ENCODE data around the gene CDC42BPG. TPM values are rescaled to one million over a fixed set of nuclear protein-coding genes. Genes with fewer than 3 reads are reported as not detected.

Gene CDC42BPG, protein sequence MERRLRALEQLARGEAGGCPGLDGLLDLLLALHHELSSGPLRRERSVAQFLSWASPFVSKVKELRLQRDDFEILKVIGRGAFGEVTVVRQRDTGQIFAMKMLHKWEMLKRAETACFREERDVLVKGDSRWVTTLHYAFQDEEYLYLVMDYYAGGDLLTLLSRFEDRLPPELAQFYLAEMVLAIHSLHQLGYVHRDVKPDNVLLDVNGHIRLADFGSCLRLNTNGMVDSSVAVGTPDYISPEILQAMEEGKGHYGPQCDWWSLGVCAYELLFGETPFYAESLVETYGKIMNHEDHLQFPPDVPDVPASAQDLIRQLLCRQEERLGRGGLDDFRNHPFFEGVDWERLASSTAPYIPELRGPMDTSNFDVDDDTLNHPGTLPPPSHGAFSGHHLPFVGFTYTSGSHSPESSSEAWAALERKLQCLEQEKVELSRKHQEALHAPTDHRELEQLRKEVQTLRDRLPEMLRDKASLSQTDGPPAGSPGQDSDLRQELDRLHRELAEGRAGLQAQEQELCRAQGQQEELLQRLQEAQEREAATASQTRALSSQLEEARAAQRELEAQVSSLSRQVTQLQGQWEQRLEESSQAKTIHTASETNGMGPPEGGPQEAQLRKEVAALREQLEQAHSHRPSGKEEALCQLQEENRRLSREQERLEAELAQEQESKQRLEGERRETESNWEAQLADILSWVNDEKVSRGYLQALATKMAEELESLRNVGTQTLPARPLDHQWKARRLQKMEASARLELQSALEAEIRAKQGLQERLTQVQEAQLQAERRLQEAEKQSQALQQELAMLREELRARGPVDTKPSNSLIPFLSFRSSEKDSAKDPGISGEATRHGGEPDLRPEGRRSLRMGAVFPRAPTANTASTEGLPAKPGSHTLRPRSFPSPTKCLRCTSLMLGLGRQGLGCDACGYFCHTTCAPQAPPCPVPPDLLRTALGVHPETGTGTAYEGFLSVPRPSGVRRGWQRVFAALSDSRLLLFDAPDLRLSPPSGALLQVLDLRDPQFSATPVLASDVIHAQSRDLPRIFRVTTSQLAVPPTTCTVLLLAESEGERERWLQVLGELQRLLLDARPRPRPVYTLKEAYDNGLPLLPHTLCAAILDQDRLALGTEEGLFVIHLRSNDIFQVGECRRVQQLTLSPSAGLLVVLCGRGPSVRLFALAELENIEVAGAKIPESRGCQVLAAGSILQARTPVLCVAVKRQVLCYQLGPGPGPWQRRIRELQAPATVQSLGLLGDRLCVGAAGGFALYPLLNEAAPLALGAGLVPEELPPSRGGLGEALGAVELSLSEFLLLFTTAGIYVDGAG (N-terminal part only)
- 0.62 and 2.0 TPM in 2 replicates for total RNA-seq
- polyA plus RNA-seq (2012) = 0.61 TPM

DNA sequence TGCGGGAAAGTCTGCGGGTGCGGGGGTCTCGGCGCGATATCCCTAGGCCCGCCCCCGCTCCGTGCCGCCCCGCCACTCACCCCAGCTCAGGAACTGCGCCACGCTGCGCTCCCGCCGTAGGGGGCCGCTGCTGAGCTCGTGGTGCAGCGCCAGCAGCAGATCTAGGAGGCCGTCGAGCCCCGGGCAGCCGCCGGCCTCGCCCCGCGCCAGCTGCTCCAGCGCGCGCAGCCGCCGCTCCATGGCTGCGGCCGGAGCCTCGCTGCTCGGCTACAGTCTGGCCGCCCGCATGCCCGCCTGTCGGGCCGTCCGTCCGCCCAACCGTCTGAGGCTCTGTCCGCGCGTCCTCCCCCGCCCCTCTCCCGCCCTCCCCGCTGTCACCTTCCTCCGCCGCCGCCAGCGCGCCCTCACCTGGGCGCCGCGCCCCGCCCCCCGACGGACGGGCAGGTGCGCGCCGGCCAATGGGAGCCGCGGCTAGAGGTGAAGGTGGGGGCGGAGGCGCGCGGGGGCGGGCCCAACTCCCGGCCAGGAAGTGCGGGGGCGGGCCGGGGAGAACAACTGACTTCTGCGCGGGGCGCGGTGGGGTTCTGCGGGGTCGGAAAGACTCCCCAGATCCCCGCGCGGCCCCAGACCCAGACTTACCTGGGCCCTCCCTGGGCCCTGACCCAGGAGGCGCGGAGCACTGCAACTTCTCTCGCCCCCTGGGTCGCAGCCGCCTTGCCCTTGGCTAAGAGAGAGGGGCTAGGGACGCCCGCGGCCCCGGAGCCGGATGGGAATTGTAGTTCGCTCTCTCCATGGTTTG lies at the start of gene CDC42BPG:
CDC42BPG (minus strand) TSS at position 324 of the 799 bp plus-strand sequence; CDS start at position 240, 84 bp downstream.
- DNase-seq (ENCODE audit: low read depth) = peak; percentile 79

DNA sequence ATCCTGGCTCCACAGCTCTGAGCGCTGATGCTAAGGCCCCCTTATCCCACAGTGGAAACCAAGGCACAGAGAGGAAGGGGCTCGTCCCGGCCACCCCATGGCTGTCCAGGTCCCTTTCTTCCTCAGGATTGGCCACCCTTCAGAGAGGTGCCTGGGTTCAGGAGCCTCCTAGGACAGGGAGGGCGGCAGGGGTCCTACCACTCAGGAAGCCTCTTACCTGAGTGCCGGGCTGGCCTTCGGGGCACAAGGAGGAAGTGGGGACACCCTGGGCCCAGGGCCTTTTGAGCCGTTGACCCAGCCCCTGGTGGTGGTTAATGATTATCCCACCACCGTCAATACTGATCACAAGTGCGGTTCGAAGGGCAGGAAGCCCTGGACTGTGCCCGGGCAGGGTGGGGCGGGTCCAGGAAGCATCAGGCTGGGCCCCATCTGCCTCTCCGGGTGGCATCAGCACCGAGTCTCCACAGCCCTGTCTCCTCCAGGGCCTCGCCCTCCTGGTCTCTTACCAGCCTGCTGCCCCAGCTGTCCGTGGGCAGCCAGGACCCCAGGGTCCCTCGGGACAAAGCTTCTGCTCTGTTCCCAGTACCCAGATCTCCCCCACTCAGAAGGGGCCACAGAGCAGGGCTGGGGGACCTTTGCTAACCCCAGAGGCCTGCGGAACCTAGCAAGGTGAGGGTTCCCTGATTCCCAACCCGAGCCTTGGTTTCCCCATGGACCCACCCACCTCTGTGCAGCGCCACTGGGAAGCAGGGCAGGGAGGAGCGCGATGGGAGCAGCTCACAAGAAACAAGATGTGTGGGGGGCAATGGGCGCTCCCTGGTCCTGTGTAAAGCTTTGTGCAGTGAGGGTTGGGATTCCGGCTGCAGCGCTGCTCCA lies 49.0 kb upstream of the CDC42BPG start:
- peak; percentile 49 for DNase-seq (ENCODE audit: low read depth)

DNA sequence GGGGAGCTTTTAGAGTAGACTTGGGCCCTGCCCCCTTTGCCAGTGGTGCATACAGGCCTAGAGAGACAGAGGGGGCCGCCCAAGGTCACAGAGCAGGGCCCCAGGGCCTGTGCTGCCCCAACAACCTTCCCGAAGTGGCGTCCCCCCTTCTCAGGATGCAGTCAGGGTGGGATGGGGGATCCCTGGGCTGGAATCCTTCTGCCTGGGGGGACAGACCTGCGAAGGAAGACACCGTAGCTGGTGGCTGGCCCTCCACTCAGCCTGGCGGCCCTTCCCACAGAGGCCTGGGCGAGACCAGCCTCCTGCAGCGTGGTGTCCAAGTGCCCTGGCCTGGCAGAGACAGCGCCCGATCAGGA lies 48.4 kb upstream of the CDC42BPG start:
- no peak for DNase-seq (ENCODE audit: low read depth)

DNA sequence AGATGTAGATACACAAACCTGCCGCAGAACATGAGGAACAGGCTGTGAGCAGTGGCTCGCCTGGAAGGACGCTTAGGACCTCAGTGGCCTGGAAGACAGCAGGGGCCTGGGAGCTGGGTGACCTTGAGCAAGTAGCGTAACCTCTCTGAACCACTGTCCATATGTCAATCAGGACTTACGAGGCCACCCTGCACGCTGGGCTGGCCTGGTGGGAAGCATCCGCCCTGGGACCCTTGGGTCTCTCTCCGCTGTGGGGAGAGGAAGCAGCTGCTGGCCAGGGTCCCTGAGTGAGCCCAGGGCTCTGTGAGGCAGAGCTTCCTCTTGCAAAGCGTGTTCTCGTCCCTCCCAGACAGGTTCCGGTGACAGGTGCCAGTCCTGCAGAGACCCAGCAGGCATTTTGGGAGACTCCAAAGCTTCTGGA lies 48.0 kb upstream of the CDC42BPG start:
- DNase-seq (ENCODE audit: low read depth) = no peak

DNA sequence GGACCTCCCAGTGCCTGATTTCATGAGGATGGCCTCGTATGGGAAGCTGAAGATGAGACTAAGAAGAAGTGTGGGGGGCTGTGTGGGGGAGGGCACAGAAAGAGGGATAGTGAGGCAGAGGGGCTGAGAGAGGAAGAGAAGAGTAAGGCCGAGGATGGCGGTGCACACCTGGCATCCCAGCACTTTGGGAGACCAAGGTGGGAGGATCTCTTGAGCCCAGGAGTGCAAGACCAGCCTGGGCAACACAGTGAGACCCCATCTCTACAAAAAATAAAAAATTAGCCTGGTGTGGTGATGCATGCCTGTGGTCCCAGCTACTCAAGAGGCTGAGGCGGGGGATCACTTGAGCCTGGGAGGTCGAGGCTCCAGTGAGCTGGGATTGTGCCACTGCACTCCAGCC lies 47.4 kb upstream of the CDC42BPG start:
- no peak for DNase-seq (ENCODE audit: low read depth)

DNA sequence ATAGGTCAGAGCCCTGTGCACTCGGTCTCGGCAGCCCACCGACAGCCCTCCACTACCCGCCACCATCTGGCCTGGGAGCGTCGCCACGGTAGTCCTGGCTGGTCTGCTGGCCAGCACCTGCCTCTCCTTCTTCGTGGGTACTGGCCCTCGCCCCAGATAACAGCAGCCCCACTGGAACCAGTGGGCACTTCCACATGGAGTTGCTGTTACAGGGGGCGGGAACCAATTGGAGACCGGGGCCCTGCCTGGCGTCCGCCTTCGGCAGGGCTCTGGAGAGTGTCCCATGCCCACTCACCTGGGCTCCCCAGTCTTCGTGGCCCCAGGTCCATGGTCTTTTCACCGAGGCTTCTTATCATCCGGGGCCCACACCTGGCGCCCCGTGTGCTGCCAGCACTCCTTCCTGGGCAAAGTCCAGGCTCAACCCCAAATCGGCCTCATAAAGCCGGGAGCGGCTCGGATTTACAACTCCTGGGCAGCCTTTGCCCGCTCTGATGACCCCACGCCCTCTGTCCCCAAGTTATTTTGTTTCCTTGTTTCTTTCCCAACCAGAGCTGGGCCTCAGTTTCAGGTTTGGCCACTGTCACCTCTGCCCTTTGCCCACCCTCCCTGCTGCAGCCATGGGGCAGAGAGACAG lies 46.9 kb upstream of the CDC42BPG start:
- DNase-seq (ENCODE audit: low read depth) = no peak

DNA sequence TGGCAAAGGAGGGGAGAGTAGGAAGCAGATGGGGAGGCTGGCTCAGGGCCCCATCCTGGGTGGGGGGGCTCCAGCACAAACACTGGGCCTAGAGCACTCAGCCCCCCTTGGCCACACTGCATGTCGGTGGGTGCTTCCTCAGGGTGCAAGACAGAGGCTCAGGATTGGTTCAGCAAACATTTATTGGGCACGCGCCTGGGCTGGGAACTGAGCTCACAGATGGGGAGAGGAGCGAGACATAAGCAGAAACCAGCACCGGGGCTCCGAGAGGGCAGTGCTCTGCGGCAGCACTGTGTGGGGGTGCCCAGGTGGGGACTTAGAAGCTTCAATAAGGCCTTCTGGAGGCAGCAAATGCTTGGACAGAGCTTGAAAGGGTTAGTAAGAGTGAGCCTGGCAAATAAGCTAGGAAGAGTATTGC lies 46.1 kb upstream of the CDC42BPG start:
- DNase-seq (ENCODE audit: low read depth) = no peak

DNA sequence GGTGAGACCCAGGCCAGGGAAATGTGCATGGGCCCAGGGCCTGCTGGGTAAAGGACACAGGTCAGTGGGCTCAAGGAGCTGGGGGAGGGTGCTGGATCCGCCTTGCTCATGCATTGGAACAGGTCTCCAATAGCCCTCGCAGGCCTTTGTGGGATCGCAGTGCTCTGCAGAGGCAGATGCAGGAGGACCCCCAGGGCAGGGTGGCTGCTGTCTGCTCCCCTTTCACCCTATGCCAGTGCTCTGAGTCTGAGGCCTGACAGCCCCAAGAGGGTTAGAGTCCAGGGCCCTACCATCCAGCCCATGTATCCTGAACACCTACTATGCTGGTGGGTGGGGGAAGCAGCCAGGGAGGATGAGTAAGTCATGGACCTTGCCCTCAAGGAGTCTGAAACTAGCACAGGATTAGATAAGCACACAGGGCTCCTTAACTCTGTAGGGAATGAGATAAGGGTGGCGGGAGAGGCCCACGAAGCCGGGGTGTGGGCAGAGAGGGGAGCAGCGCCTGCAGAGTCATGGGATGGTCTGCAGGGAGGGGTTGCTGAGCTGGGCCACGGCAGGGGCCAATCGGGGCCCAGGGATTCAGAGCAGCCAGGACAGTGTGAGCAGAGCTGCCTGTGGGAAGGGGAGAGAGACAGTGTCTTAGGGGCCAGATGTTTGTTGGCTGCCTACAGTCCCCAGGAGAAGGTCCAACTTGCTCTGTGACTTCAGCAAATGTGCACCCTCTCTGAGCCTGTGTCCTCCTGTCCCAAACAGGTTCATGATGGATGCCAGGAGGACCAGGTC lies 44.5 kb upstream of the CDC42BPG start:
- DNase-seq (ENCODE audit: low read depth) = no peak

DNA sequence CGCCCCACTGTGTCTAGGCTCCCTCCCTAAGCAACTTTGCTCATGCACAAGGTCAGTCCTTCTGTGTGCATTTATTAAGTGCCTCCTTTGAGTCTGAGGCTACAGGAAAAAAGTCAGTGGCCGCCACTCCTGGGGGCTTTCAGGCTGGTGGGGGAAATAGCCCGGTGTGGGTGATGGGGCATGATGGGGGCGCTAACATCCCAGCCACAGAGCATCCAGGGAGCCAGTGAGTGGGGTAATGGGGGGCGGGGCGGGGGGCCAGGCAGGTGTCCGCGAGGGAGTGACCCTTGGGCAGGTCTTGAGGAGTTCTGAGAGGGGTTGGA lies 43.9 kb upstream of the CDC42BPG start:
- DNase-seq (ENCODE audit: low read depth) = no peak

DNA sequence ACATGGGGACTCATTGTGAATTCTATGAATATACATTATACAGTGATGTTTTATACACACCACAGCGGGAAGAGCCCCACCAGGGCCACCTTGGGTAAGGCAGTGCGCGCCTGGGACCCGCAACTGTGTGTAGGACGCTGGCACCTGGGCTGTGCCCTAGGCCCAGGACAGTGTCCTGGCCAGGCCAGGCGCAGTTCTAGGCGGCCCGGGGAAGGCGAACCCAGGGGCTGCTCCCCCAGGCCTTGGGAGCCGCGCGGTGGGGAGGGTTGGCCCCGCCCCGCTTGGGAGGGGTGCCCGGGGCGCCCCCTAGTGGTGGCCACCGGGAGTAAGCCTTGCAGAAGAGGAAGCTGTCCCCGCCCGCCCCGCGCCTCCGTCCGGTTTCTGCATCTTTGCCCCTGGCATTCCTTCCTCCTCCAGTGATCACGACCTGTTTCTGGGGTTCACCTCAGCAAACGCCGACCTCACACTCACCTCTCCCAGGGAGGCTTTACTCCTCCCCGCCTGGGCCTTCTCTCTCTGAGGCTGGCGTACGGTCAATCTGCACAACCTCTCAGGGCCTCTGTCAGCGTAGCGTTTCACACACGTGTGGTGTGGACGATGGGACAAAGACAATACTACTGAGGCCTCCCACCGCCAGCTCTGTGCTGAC lies 43.4 kb upstream of the CDC42BPG start:
- peak; percentile 56 for DNase-seq (ENCODE audit: low read depth)

DNA sequence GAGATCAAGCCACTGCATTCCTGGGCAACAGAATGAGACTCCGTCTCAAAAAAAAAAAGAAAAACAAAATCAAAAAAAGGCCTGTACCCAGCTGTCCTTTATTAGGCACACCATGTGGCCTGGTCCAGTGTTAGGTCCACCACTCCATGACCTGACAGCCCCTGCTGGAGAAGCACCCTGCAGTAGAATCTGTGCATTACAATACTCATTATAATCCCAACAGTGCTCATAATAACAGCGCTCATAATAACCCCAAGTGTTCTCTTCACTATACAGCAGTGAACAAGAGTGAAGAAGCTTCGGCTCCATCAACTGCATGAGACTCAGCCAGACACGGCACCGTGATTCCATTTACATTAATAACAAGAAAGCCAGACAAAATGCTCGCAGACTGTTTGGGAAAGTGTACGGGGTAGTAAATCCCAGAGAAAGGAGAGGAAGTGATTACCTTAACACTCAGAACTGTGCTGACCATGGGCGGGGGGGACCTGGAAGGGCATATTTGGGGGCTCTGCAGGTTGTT lies 42.8 kb upstream of the CDC42BPG start:
- DNase-seq (ENCODE audit: low read depth) = no peak

DNA sequence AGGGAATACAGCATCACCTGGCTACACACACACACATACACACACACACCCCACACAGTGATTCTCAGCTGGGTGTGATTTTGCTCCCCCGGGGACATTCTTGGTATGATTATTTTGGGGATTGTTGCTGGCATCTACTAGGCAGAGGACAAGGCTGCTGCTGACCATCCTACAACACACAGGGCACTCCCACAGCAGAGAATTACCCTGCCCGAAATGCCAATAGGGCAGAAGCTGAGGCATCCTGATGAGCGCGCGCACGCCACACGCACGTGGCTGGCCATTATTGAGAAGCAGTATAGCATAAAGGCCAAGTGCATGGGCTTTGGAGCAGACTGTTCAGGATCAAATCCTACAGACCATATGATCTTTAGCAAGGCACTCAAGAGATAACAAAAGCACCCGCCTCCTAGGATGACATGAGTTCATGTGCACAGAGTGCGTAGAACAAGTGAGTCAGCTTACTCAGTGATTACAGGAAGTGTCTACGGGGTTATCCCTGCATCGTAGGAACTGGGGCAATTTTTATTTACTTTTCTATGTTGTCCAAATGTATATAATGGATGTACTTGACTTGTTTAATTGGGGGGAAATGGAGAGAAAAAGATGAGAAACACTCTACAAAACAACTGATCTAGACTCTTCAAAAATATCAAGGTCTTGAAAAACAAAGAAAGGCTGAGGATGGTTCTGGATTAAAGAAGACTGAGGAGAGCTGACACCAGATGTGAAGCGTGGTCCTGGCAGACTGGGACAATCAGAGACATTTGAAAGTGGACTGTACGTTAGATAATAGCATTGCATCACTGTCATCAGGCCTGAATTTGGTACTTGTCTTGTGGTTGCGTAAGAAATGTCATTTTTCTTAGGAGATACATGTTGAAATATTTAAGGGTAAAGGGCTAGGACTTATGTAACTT lies 41.2 kb upstream of the CDC42BPG start:
- no peak for DNase-seq (ENCODE audit: low read depth)

DNA sequence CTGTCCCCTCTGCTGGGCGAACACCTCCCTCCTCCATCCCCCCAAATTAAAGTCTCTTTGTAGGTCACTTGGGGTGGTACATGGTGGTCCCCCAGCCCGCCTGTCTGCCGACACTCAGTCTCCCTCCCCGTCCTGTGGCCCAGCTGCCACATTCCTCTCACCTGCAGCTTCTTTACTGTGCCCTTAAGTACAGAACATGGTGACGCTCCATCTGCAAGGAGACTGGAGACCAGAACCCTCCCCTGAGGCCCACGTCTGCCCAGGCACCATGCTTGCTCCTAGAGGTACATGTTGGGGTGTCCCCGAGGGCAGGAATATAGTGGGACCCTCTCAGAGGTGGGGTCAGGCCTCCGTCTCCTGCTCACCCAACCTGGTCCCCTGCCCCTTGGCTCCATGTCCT lies 39.6 kb upstream of the CDC42BPG start:
- DNase-seq (ENCODE audit: low read depth) = no peak

DNA sequence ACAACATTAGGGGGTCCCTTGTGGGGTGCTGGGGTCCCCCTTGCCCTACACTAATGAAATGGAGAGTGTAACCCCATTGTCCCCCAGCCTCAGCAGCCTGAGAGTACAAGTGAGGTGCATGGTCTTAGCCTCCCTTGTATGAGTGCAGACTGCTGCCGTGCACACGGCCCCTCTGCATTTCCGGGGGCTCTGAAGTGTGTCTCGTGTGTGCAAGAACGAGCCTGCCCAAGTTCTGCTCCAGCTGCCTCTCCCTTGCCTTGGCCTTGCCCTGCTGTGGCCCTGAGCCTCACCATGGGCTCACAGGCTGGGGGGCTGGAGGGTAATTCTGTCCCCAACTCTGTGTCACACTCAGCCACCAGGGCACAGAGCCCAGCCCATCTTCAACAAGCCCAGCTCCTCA lies 39.1 kb upstream of the CDC42BPG start:
- DNase-seq (ENCODE audit: low read depth) = no peak

DNA sequence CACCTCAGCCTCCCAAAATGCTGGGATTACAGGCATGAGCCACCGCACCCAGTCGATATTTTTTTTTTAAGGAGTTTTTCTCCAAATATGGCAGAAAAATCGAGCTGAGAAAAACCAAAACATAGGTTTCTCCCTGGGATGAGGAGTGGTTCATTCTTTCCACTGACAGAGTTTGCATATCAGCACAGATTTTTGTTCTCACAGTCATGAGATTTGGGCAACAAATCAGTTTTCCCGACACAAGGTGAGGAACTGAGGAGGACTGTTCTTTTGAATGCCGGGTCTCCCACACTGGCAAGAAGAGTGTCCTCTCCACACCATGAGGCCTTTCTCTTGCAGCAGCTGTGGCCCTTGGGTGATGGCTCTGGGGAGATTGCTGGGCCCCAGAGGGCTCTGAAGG lies 37.8 kb upstream of the CDC42BPG start:
- DNase-seq (ENCODE audit: low read depth) = no peak

DNA sequence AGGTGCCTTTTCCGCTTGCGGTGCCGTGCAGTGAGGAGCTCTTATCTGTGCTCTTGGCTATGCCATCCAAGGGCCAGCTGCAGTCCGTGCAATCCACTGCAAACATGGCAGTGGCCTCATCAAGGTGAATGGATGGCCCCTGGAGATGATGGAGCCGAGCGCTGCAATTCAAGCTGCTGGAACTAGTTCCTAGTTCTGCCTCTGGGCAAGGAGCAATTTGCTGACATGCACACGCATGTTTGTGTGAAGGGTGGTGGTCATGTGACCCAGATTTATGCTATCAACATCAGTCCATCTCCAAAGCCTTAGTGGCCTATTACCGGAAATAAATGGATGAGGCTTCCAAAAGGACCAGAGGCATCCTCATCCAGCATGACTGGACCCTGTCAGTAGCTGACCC lies 37.0 kb upstream of the CDC42BPG start:
- no peak for DNase-seq (ENCODE audit: low read depth)

Measured in myocyte (in vitro differentiated cells).